ENCODE measurements around the gene NMT1.
"Not testable (repeated sequence)": the region's sequence is repeated elsewhere in the genome, so short reads cannot be mapped to it uniquely, and the experiment has no call there.

NMT1 gene

DNA sequence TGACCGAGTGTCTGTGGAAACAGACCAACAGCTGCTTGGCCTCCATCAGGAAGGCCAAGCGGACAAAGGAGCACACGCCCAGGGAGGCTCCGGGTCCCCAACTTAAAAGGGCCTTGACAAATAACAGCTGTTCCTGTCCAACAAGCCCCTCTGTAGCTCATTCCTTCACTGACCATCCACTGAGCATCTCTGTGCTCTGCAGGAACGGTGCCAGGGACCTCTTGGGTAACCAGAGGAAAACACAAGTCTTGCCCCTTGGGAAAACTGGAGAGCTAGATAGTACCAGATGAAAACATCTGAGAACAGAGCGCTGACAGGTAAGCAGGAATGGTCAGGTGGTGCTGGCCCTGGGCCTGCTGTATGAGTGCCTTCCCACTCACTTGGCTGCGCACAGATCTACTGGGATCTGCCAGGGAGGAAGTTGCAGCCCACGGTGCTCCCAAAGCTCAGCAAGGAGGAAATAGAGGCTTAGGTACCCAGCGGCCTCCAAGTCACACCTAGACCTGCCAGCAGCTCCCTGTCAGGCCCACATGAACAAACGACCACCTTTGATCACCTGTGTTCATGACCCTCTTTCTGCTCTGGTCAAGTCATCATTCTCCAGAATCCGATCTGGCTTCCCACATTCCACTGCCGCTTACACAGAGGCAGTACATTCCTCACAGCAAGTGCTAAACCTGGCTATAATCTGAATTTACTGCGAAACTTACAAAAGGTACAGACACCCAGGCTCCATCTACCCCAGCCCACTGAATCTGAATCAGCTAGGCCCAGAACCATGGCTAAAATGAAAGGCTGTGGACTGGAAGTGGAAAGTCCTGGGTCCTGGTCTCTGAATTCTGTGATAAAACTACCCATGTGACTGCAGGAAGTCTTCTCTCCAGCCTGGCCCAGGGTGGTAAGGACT is 22.1 kb upstream of the NMT1 start:
- no peak for DNase-seq (ENCODE audit: low read depth)

GRCh38 chr17:45040459-45040858 is 20.7 kb upstream of the NMT1 start:
- DNase-seq (ENCODE audit: low read depth): no peak

DNA sequence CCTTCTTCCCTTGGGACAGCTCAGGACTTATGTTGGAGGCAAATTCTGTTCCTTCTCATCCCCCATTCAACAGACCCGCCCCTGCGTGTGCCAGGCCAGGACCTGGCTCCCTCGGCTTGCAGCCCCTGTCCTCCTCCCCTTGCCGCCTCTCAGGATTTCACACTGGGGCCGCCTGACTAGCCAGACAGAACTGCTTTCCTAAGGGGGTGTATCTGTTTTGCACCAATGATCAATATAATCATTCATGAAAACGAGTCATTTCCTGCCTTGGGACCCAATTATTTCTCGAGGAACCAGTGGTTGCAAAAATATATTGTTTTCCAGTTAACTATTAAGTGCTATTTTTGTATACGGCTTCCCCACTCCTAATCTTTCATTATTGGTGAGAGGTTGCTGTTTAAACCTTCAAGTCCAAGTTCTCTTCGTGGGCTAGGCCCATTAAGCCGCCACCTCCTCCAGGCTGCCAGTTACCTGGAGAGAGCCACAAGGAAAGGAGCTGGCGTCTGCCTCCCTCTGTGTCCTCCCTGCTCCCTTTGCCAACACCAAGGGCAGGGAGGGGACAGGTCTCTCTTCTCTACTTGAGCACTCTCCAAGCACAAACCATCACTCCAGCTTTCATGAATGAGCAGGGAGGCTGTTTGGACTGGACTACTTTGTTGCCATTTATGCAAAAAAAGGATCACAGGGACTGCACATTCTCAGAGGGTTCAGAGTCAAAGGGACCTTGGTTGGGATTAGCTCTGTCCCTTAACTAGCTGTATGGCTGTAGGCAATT is 18.6 kb upstream of the NMT1 start:
- DNase-seq (ENCODE audit: low read depth): no peak

- no peak for DNase-seq (ENCODE audit: low read depth)
Observed at GRCh38 chr17:45043813-45044540, 17.1 kb upstream of the NMT1 start.

- no peak for DNase-seq (ENCODE audit: low read depth)
Observed at GRCh38 chr17:45046537-45047125, 14.5 kb upstream of the NMT1 start.

DNA sequence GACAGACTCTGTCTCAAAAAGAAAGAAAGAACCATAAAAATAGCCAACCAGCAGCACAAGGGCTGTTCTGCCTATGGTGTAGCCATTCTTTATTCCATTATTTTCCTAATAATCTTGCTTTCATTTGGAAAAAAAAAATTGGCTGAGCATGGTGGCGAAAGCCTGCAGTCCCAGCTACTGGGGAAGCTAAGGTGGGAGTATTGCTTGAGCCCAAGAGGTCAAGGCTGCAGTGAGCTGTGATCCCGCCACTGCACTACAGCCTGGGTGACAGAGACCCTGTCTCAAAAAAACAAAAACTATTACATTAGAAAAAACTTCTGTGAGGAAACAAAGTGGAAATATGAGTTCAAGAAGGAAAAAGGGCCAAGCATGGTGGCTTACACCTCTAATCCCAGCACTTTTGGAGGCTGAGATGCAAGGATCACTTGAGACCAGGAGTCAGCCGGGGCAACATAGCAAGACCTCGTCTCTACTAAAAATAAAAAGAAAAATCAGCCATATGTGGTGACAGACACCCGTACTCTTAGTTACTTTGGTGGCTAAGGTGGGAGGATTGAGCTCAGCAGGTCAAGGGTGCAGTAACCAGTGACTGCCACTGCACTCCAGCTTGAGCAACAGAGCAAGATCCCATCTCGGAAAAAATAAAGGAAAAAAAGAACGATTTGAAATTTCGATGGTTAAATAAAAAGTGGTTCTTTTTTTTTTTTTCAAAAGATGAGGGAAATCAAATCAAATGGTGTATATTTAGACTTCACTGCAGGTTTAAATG is 12.1 kb upstream of the NMT1 start:
- no peak for DNase-seq (ENCODE audit: low read depth)

- DNase-seq (ENCODE audit: low read depth): no peak
Observed at GRCh38 chr17:45050481-45051059, 10.5 kb upstream of the NMT1 start.

DNA sequence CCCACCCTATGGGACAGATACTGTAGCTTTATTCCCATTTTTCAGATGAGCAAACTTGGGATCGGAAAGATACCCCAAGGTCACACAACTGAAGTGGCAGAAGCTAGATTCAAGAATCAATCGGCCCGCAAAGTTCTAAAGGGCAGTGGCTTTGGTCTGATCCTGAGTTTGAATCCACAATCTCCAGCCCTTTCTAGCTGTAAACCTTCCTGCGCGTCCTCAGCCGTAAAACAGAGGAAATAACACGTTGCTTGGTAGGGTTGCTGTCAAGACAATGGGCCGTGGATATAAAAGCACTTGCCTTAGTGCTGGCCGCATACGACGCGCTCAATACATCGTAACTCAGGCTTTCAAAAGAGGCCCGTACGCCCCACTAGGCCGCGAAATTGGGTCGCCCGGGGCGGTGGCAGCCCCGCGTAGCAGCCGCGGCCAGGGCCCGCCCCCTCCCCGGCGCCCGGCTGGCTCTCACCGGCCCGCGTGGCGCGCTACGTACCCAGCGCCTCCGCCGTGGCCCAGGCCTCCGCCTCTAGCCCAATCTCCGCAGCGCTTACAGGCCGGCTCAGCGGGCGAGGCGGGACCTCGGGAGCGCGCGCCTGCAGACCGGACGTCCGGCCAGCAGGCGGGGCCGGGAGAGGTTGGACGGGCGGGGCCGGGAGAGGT is 9.9 kb upstream of the NMT1 start, which contains the start of gene DCAKD:
TSS of gene DCAKD (minus strand) at position 573 of the 660 bp plus-strand sequence. CDS start 16,747 bp downstream, outside the sequence.
- DNase-seq (ENCODE audit: low read depth): peak; percentile 88

GRCh38 chr17:45051720-45052051 is 9.4 kb upstream of the NMT1 start:
- not testable (repeated sequence) for DNase-seq (ENCODE audit: low read depth)

DNA sequence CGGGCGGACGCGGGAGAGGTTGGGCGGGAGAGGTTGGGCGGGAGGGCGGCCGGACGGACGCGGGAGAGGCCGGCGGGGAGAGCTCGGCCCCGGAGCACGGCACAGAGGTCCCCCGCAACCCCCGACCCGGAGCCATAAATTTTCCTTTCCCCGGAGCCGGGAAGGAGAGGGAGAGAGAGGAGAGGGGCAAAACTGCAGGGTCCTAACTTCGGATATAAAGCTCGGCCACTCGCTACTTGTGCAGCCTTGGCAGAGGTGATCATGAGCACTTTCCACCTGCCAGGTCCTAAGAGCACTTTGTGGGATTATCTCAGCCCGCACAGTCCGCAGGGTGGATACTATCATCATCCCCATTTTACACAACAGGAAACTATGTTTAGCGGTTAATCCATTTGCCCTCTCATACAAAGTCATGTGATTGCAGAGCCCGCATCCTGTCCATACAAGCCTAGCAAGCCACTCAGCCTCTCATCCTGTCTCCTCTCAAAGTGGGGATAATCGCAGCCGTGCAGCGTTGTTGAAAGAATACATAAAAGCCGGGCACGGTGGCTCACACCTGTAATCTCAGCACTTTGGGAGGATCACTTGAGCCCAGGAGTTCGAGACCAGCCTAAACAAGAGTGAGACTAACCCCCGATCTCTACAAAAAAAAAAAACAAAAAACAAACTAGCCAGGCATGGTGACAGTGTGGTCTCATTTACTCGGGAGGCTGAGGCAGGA is 8.9 kb upstream of the NMT1 start:
- DNase-seq (ENCODE audit: low read depth): peak; percentile 49

- no peak for DNase-seq (ENCODE audit: low read depth)
Observed at GRCh38 chr17:45060382-45060796, 728 bp upstream of the NMT1 start.

DNA sequence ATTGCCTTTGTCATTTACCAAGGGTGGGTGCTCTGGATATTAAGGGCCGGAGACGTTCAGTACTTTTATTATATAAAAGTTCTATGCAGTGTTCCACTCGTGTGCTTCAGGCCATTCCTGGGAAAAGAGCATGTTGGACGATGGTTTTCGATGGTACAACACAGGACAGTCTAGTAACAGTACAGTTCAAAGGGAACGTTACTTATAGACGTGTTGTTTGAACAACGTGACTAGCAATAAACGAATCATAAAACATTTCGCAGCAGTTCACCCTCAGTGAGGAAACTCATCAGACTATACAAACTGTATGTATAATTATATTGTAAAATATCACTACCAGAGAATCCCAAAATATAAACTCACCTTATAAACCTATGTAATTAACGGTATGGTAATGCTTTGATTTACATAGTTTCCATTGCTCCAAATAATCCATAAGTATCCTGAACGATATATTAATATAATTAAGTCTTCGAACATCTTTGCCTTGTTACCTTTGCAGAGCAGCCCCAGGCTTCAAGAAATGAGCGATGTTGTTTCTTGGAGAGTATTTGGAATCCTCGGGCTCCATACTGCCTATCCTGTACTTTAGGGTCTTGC is 589 bp downstream of the NMT1 start:
- DNase-seq (ENCODE audit: low read depth): no peak

- no peak for DNase-seq (ENCODE audit: low read depth)
Observed at GRCh38 chr17:45063198-45063597, 2.1 kb downstream of the NMT1 start.

DNA sequence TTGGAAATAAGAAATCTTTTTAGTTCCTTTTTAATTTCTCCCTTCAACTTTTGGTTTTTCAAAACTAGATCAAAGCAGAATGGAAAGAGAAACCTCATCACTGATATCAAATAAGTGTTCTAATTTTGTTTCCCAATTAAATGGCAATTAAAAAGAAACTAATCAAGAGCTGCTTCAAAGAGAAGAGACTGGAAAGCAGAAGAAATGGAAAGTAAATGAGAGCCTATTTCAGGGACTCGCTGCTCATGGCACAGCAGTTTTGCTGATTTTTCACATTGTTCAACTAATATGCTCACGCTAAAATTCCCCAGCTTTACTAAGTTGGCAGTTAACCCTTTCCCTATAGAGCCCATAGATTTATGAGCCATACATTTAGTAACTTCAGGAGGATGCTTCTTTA is 6.5 kb downstream of the NMT1 start:
- no peak for DNase-seq (ENCODE audit: low read depth)

DNA sequence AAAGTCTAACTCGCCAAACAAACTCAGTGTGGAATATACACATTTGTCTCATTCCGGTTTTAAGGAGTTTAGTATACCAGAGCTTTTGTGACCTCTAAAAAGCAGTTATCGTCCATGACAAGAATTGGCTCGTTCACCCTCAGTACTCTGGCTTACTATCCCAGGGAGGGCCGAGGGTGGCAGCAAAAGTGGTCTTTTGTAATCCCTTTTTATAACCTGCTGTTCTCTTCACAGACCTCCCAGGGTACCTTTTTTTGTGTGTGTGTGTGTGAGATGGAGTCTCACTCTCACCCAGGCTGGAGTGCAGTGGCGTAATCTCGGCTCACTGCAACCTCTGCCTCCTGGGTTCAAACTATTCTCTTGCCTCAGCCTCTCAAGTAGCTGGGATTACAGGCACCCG is 8.9 kb downstream of the NMT1 start:
- DNase-seq (ENCODE audit: low read depth): no peak

GRCh38 chr17:45070809-45071208 is 9.7 kb downstream of the NMT1 start:
- DNase-seq (ENCODE audit: low read depth): no peak

GRCh38 chr17:45073414-45074070 is 12.4 kb downstream of the NMT1 start:
- no peak for DNase-seq (ENCODE audit: low read depth)

DNA sequence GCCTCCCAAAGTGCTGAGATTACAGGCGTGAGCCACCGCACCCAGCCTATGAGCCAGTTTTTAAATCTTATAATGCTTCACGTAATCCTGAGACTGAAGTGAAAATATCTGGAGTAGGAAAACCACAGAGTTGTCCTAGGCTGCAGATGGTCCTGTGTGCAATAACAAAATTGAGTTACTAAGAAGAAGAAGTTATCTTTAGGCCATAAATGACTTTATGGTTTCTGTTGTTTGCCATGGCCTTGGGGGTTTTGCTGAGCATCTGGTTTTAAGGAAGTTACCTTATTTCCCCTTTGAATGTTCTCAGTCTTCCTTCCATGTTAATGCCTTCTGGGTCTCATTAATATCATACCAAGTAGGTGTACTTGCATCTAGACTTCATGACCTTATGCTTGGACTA is 16.5 kb downstream of the NMT1 start:
- no peak for DNase-seq (ENCODE audit: low read depth)
